WTC11 (cell line): ENCODE results near the gene BMP7. TPM values are rescaled to one million over a fixed set of nuclear protein-coding genes. Genes with fewer than 3 reads are reported as not detected.

Experiments used
- ATAC-seq: fragments of 200-7000 bp; cut with Tn5 transposase; 2 replicates; pipeline ENCODE4 v1.10.0; 2021; ENCODE audit warnings: mild to moderate bottlenecking, moderate library complexity
- CTCF ChIA-PET: fragments of 300-600 bp; sonication (Branson Sonifier 250); formaldehyde crosslinking; loops from one replicate; lab custom pipeline; 2021; ENCODE audit warnings: antibody characterized with exemption; lab: Charles Lee
- POLR2A ChIA-PET: fragments of 350-600 bp; sonication (Branson Sonifier 250); formaldehyde crosslinking; loops from one replicate; lab custom pipeline; 2021; ENCODE audit warnings: antibody characterized with exemption; lab: Charles Lee
- DNase-seq: peaks from one replicate; pipeline ENCODE4 v3.0.0; 2021; ENCODE audit warnings: low spot score
- H3K27ac Mint-ChIP-seq: 2 replicates; pipeline ENCODE4 v1.8.0; 2021; ENCODE audit warnings: mixed read lengths
- H3K27me3 Mint-ChIP-seq: 2 replicates; pipeline ENCODE4 v1.8.0; 2021; ENCODE audit warnings: low read depth, mild to moderate bottlenecking, moderate library complexity, mixed read lengths
- H3K36me3 Mint-ChIP-seq: 2 replicates; pipeline ENCODE4 v1.8.0; 2021; ENCODE audit warnings: mixed read lengths
- H3K4me1 Mint-ChIP-seq: 2 replicates; pipeline ENCODE4 v1.8.0; 2022; ENCODE audit warnings: mixed read lengths
- H3K4me3 Mint-ChIP-seq: 2 replicates; pipeline ENCODE4 v1.8.0; 2021; ENCODE audit warnings: mild to moderate bottlenecking, moderate library complexity, mixed read lengths
- H3K9me3 Mint-ChIP-seq: 2 replicates; pipeline ENCODE4 v1.8.0; 2021; ENCODE audit warnings: mixed read lengths
- CREB1 ChIP-seq: sonication (generic); formaldehyde crosslinking; IDR thresholded peaks from 2 replicates; pipeline ENCODE4 v1.8.0; 2023; ENCODE audit warnings: mild to moderate bottlenecking, missing genetic modification reagents
- CREM ChIP-seq: sonication (generic); formaldehyde crosslinking; IDR thresholded peaks from 2 replicates; pipeline ENCODE4 v1.8.1; 2022; ENCODE audit warnings: mild to moderate bottlenecking, missing genetic modification reagents, moderate library complexity
- IRF2 ChIP-seq: sonication (generic); formaldehyde crosslinking; IDR thresholded peaks from 2 replicates; pipeline ENCODE4 v1.8.0; 2022; ENCODE audit warnings: low read depth, missing genetic modification reagents, borderline replicate concordance
- NR2C2 ChIP-seq: sonication (generic); formaldehyde crosslinking; IDR thresholded peaks from 2 replicates; pipeline ENCODE4 v1.8.0; 2022; ENCODE audit warnings: mild to moderate bottlenecking, missing genetic modification reagents
- ZNF232 ChIP-seq: sonication (generic); formaldehyde crosslinking; IDR thresholded peaks from 2 replicates; pipeline ENCODE4 v1.8.0; 2022; ENCODE audit warnings: mild to moderate bottlenecking, missing genetic modification reagents
- ZNF671 ChIP-seq: fragments of 250-450 bp; sonication (Bioruptor Pico); IDR thresholded peaks from 2 replicates; pipeline ENCODE4 v1.8.0; 2021; ENCODE audit warnings: mild to moderate bottlenecking
- total RNA-seq: library from RNA; stranded (reverse); gene quantifications from 3 replicates; pipeline ENCODE4 v1.2.3, GENCODE V29; 2021
- TF ChIP-seq, protein P1 (sequence below): sonication (generic); formaldehyde crosslinking; IDR thresholded peaks from 2 replicates; pipeline ENCODE4 v1.8.1; 2023; ENCODE audit warnings: mild to moderate bottlenecking, missing genetic modification reagents
- TF ChIP-seq, protein P2 (sequence below): fragments of 250-450 bp; sonication (Bioruptor Pico); IDR thresholded peaks from 2 replicates; pipeline ENCODE4 v1.8.0; 2021; ENCODE audit warnings: mild to moderate bottlenecking
- TF ChIP-seq, protein P3 (sequence below): fragments of 200-600 bp; IDR thresholded peaks from 2 replicates; pipeline ENCODE4 v1.8.0; 2022; ENCODE audit warnings: antibody characterized with exemption
- TF ChIP-seq, protein P4 (sequence below): sonication (generic); formaldehyde crosslinking; IDR thresholded peaks from 2 replicates; pipeline ENCODE4 v1.8.1; 2022; ENCODE audit warnings: mild to moderate bottlenecking, moderate library complexity, missing genetic modification reagents
- TF ChIP-seq, protein P5 (sequence below): sonication (generic); formaldehyde crosslinking; IDR thresholded peaks from 2 replicates; pipeline ENCODE4 v1.8.0; 2023; ENCODE audit warnings: mild to moderate bottlenecking, missing genetic modification reagents
- TF ChIP-seq, protein P6 (sequence below): sonication (generic); formaldehyde crosslinking; IDR thresholded peaks from 2 replicates; pipeline ENCODE4 v1.8.0; 2022; ENCODE audit warnings: mild to moderate bottlenecking, missing genetic modification reagents
- TF ChIP-seq, protein P7 (sequence below): sonication (generic); formaldehyde crosslinking; IDR thresholded peaks from 2 replicates; pipeline ENCODE4 v1.8.1; 2023; ENCODE audit warnings: mild to moderate bottlenecking, moderate library complexity, missing genetic modification reagents
- TF ChIP-seq, protein P8 (sequence below): sonication (generic); formaldehyde crosslinking; IDR thresholded peaks from 2 replicates; pipeline ENCODE4 v1.8.1; 2023; ENCODE audit warnings: mild to moderate bottlenecking, missing genetic modification reagents, borderline replicate concordance

BMP7 gene
- total RNA-seq, 1 experiment from 2014 or later: 40.7 TPM

DNA sequence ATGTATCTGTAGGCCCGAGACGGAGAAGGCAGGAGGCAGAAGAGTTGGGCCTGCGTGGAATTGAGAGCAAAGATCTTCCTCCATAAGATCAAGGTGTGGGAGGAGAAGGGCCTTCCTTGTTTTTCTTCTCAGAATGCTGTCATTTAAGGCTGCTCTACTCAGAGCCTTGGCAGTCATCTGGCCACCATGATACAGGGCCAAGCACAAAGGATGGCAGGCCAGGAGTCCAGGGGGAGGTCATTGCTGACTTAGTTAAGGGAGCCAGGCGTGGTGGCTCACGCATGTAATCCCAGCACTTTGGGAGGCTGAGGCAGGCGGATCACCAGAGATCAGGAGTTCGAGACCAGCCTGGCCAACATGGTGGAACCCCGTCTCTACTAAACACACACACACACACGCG, 137.1 kb downstream of the BMP7 start (continued):
- TF ChIP-seq, protein P1, sequence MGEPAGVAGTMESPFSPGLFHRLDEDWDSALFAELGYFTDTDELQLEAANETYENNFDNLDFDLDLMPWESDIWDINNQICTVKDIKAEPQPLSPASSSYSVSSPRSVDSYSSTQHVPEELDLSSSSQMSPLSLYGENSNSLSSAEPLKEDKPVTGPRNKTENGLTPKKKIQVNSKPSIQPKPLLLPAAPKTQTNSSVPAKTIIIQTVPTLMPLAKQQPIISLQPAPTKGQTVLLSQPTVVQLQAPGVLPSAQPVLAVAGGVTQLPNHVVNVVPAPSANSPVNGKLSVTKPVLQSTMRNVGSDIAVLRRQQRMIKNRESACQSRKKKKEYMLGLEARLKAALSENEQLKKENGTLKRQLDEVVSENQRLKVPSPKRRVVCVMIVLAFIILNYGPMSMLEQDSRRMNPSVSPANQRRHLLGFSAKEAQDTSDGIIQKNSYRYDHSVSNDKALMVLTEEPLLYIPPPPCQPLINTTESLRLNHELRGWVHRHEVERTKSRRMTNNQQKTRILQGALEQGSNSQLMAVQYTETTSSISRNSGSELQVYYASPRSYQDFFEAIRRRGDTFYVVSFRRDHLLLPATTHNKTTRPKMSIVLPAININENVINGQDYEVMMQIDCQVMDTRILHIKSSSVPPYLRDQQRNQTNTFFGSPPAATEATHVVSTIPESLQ (CRISPR knock-in tag): no peak
- TF ChIP-seq, protein P2, sequence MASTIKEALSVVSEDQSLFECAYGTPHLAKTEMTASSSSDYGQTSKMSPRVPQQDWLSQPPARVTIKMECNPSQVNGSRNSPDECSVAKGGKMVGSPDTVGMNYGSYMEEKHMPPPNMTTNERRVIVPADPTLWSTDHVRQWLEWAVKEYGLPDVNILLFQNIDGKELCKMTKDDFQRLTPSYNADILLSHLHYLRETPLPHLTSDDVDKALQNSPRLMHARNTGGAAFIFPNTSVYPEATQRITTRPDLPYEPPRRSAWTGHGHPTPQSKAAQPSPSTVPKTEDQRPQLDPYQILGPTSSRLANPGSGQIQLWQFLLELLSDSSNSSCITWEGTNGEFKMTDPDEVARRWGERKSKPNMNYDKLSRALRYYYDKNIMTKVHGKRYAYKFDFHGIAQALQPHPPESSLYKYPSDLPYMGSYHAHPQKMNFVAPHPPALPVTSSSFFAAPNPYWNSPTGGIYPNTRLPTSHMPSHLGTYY (CRISPR knock-in tag): no peak
- TF ChIP-seq IRF2 (CRISPR knock-in tag): no peak

DNA sequence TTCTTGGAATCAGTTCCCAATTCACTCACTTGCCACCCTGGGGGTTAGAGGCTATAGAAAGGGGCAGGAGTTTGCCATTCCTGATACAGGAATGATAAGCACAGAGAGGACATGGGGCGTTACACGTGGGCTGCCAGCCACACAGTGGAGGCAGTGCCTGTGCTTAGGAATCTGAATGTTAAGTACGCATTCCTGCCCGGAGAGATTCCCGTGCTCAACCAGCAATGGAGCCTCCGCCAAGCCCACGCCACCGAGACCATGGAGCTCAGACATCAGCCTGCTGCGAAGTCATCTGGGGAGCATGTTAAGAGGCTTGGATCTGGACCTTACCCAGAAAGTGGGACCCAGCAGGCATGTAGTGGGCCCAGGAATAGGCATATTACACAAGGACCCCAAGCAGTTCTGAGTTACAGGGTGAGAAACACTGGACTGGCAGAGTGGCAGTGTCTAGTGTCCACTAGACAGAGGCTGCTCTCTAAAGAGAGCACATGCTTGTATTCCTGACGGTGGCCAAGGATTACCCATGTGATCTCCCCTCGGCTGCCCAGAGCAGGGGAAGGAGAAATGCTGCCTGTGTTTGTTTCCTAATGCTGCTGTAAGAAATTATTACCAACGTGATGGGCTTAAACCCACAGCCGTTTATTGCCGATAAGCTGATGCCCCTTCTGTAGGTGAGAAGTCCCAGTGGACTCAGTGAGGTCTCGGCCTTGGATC, 138.2 kb downstream of the BMP7 start:
- H3K27me3 Mint-ChIP-seq: peaks cover 9% of the 10 kb centered on the region
- no peak for DNase-seq
- H3K4me3 Mint-ChIP-seq: no peak overlapping the region
- peaks cover 6% of the 10 kb centered on the region for H3K9me3 Mint-ChIP-seq
- ChIA-PET POLR2A (no interaction called here), CTCF (interaction anchor here (1.0 kb wide), 1 partner anchor 38 kb away, joined by 4 read pairs; no protein-coding TSS in a partner anchor)
- TF ChIP-seq, protein P3, sequence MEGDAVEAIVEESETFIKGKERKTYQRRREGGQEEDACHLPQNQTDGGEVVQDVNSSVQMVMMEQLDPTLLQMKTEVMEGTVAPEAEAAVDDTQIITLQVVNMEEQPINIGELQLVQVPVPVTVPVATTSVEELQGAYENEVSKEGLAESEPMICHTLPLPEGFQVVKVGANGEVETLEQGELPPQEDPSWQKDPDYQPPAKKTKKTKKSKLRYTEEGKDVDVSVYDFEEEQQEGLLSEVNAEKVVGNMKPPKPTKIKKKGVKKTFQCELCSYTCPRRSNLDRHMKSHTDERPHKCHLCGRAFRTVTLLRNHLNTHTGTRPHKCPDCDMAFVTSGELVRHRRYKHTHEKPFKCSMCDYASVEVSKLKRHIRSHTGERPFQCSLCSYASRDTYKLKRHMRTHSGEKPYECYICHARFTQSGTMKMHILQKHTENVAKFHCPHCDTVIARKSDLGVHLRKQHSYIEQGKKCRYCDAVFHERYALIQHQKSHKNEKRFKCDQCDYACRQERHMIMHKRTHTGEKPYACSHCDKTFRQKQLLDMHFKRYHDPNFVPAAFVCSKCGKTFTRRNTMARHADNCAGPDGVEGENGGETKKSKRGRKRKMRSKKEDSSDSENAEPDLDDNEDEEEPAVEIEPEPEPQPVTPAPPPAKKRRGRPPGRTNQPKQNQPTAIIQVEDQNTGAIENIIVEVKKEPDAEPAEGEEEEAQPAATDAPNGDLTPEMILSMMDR: no peak
- TF ChIP-seq, protein P4, sequence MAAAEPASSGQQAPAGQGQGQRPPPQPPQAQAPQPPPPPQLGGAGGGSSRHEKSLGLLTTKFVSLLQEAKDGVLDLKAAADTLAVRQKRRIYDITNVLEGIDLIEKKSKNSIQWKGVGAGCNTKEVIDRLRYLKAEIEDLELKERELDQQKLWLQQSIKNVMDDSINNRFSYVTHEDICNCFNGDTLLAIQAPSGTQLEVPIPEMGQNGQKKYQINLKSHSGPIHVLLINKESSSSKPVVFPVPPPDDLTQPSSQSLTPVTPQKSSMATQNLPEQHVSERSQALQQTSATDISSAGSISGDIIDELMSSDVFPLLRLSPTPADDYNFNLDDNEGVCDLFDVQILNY (CRISPR knock-in tag): no peak
- peaks cover 28% of the 10 kb centered on the region for H3K4me1 Mint-ChIP-seq
- no peaks in the 10 kb centered on the region for H3K36me3 Mint-ChIP-seq
- no peak for ATAC-seq
- no peak overlapping the region for H3K27ac Mint-ChIP-seq

DNA sequence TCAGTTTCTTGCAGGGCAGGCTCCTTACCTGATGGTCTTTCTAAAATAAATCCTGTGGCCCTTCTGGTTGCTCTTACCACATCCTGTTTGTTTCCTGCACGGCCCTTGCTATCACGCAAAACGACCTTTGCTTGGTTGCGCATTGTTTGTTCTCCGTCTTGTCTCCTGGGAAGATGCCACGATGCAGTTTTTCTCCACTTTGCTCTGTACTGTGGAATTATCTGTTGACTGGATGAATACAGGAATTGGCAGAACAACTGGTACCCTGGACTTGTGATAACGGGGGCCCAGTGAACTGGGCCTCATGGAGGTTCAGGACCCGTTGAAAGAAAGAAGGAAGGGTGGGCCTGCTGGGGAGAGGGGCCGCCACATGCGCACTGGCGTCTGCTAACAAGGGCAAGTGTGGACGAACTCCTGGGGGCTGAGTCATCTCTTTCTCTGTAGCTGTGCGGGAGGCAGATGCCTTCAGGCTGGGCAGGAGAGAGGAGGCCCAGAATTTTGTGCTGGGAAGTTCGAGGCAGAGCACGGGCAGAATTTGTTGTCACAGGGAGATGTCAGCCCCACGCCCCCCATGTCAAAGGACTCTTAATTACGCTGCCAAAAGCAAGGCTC, 139.9 kb downstream of the BMP7 start:
- no peak overlapping the region for H3K27ac Mint-ChIP-seq
- no peaks in the 10 kb centered on the region for H3K36me3 Mint-ChIP-seq
- CTCF ChIA-PET: interaction anchor here (0.6 to 1.3 kb wide), 2 partner anchors 35 to 257 kb away, joined by 3 read pairs; no protein-coding TSS in a partner anchor
- POLR2A ChIA-PET: no interaction called here
- H3K4me1 Mint-ChIP-seq: peaks cover 30% of the 10 kb centered on the region
- H3K4me3 Mint-ChIP-seq: no peak overlapping the region
- no peak for ATAC-seq
- H3K27me3 Mint-ChIP-seq: peaks cover 12% of the 10 kb centered on the region
- DNase-seq: no peak
- peaks cover 6% of the 10 kb centered on the region for H3K9me3 Mint-ChIP-seq
- TF ChIP-seq, protein P5, sequence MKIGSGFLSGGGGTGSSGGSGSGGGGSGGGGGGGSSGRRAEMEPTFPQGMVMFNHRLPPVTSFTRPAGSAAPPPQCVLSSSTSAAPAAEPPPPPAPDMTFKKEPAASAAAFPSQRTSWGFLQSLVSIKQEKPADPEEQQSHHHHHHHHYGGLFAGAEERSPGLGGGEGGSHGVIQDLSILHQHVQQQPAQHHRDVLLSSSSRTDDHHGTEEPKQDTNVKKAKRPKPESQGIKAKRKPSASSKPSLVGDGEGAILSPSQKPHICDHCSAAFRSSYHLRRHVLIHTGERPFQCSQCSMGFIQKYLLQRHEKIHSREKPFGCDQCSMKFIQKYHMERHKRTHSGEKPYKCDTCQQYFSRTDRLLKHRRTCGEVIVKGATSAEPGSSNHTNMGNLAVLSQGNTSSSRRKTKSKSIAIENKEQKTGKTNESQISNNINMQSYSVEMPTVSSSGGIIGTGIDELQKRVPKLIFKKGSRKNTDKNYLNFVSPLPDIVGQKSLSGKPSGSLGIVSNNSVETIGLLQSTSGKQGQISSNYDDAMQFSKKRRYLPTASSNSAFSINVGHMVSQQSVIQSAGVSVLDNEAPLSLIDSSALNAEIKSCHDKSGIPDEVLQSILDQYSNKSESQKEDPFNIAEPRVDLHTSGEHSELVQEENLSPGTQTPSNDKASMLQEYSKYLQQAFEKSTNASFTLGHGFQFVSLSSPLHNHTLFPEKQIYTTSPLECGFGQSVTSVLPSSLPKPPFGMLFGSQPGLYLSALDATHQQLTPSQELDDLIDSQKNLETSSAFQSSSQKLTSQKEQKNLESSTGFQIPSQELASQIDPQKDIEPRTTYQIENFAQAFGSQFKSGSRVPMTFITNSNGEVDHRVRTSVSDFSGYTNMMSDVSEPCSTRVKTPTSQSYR (CRISPR knock-in tag): no peak
- TF ChIP-seq, protein P6, sequence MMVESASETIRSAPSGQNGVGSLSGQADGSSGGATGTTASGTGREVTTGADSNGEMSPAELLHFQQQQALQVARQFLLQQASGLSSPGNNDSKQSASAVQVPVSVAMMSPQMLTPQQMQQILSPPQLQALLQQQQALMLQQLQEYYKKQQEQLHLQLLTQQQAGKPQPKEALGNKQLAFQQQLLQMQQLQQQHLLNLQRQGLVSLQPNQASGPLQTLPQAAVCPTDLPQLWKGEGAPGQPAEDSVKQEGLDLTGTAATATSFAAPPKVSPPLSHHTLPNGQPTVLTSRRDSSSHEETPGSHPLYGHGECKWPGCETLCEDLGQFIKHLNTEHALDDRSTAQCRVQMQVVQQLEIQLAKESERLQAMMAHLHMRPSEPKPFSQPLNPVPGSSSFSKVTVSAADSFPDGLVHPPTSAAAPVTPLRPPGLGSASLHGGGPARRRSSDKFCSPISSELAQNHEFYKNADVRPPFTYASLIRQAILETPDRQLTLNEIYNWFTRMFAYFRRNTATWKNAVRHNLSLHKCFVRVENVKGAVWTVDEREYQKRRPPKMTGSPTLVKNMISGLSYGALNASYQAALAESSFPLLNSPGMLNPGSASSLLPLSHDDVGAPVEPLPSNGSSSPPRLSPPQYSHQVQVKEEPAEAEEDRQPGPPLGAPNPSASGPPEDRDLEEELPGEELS (CRISPR knock-in tag): no peak
- TF ChIP-seq, protein P7, sequence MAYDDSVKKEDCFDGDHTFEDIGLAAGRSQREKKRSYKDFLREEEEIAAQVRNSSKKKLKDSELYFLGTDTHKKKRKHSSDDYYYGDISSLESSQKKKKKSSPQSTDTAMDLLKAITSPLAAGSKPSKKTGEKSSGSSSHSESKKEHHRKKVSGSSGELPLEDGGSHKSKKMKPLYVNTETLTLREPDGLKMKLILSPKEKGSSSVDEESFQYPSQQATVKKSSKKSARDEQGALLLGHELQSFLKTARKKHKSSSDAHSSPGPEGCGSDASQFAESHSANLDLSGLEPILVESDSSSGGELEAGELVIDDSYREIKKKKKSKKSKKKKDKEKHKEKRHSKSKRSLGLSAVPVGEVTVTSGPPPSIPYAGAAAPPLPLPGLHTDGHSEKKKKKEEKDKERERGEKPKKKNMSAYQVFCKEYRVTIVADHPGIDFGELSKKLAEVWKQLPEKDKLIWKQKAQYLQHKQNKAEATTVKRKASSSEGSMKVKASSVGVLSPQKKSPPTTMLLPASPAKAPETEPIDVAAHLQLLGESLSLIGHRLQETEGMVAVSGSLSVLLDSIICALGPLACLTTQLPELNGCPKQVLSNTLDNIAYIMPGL (CRISPR knock-in tag): no peak
- TF ChIP-seq ZNF671 (CRISPR knock-in tag) (no peak), NR2C2 (no peak), CREM (CRISPR knock-in tag) (no peak), ZNF232 (CRISPR knock-in tag) (no peak), CREB1 (CRISPR knock-in tag) (no peak)
- TF ChIP-seq, protein P8, sequence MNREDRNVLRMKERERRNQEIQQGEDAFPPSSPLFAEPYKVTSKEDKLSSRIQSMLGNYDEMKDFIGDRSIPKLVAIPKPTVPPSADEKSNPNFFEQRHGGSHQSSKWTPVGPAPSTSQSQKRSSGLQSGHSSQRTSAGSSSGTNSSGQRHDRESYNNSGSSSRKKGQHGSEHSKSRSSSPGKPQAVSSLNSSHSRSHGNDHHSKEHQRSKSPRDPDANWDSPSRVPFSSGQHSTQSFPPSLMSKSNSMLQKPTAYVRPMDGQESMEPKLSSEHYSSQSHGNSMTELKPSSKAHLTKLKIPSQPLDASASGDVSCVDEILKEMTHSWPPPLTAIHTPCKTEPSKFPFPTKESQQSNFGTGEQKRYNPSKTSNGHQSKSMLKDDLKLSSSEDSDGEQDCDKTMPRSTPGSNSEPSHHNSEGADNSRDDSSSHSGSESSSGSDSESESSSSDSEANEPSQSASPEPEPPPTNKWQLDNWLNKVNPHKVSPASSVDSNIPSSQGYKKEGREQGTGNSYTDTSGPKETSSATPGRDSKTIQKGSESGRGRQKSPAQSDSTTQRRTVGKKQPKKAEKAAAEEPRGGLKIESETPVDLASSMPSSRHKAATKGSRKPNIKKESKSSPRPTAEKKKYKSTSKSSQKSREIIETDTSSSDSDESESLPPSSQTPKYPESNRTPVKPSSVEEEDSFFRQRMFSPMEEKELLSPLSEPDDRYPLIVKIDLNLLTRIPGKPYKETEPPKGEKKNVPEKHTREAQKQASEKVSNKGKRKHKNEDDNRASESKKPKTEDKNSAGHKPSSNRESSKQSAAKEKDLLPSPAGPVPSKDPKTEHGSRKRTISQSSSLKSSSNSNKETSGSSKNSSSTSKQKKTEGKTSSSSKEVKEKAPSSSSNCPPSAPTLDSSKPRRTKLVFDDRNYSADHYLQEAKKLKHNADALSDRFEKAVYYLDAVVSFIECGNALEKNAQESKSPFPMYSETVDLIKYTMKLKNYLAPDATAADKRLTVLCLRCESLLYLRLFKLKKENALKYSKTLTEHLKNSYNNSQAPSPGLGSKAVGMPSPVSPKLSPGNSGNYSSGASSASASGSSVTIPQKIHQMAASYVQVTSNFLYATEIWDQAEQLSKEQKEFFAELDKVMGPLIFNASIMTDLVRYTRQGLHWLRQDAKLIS (CRISPR knock-in tag): no peak
